GM12878 (cell line): ENCODE results near the gene FCRL6.

Source experiments
- CHD2 ChIP-seq: IDR thresholded peaks from 2 replicates; pipeline ENCODE4 v1.6.1; 2011; ENCODE audit warnings: low read depth, low read length, improper control_type of control experiment, borderline replicate concordance
- CTCF ChIP-seq, 3 experiments: IDR thresholded peaks in 2 of 3; conservative IDR thresholded peaks in 1 of 3; 2 replicates each; pipeline ENCODE4 v1.5.1; 2011; ENCODE audit warnings: low read depth in 3 of 3, low read length in 3 of 3, mild to moderate bottlenecking in 3 of 3, control low read depth in 2 of 3, moderate library complexity in 2 of 3, inconsistent platforms in 1 of 3, mixed read lengths in 1 of 3; ENCODE audit not compliant: control insufficient read depth in 2 of 3, insufficient read depth in 1 of 3; ENCODE audit errors: extremely low read depth in 1 of 3
- EP300 ChIP-seq, 2 experiments: fragments of 150-350 bp in 1 of 2; IDR thresholded peaks; 2 replicates each; pipeline ENCODE4 v1.6.1; 2011 to 2012; ENCODE audit warnings: low read depth in 2 of 2, low read length in 2 of 2, borderline replicate concordance in 1 of 2, improper control_type of control experiment in 1 of 2, inconsistent platforms in 1 of 2; ENCODE audit not compliant: control insufficient read depth in 1 of 2
- HDAC2 ChIP-seq: fragments of 200-600 bp; sonication (generic); IDR thresholded peaks from 2 replicates; pipeline ENCODE4 v1.6.1; 2017
- HDAC6 ChIP-seq: fragments of 200-600 bp; sonication (generic); IDR thresholded peaks from one replicate; pipeline ENCODE4 v1.8.0; 2017; ENCODE audit warnings: antibody characterized with exemption; ENCODE audit not compliant: unreplicated experiment
- MYC ChIP-seq: IDR thresholded peaks from 2 replicates; pipeline ENCODE4 v1.6.1; 2011; ENCODE audit warnings: mild to moderate bottlenecking, low read length, moderate library complexity, inconsistent platforms; ENCODE audit not compliant: insufficient read depth, insufficient replicate concordance, insufficient read length, severe bottlenecking
- POLR2A ChIP-seq: IDR thresholded peaks from 2 replicates; pipeline ENCODE4 v1.6.1; 2011; ENCODE audit warnings: low read depth, mild to moderate bottlenecking, low read length
- RAD21 ChIP-seq: IDR thresholded peaks from 2 replicates; pipeline ENCODE4 v1.6.1; 2011; ENCODE audit warnings: mild to moderate bottlenecking, low read depth, low read length, moderate library complexity; ENCODE audit not compliant: insufficient read depth
- REST ChIP-seq: IDR thresholded peaks from 2 replicates; pipeline ENCODE4 v1.6.1; 2012; ENCODE audit warnings: mild to moderate bottlenecking, low read depth, low read length
- ZBTB40 ChIP-seq: fragments of 450-650 bp; IDR thresholded peaks from 2 replicates; pipeline ENCODE4 v1.6.1; 2016; ENCODE audit warnings: mild to moderate bottlenecking, moderate library complexity, borderline replicate concordance
- TF ChIP-seq, protein P1 (sequence below): fragments of 450-650 bp; formaldehyde crosslinking; IDR thresholded peaks from 2 replicates; pipeline ENCODE4 v1.5.0; 2022; ENCODE audit warnings: mild to moderate bottlenecking, missing genetic modification characterization

GRCh38 chr1:159780583-159781582 is 21.3 kb upstream of the FCRL6 start, which contains the start of gene DUSP23:
- peak; percentile 76 for TF ChIP-seq POLR2A
- no peak for TF ChIP-seq HDAC2
- no peak for TF ChIP-seq MYC
- TF ChIP-seq CTCF (IDR thresholded peaks at IDR 0.05 in 2 of 3, conservative IDR thresholded peaks at IDR 0.05 in 1 of 3; ENCODE audit: control insufficient read depth in 2 of 3, extremely low read depth in 1 of 3, insufficient read depth in 1 of 3, low read depth in 3 of 3, low read length in 3 of 3): peak; percentile 78 to 81 (median 81)
- no peak for TF ChIP-seq HDAC6
- peak; percentile 44; the same call in 1 of the 2 replicates for TF ChIP-seq RAD21
- TF ChIP-seq CHD2: no peak
- TF ChIP-seq EP300 (IDR thresholded peaks at IDR 0.05; ENCODE audit: borderline replicate concordance in 1 of 2, control insufficient read depth in 1 of 2, low read depth in 2 of 2, low read length in 2 of 2): no peak
- no peak for TF ChIP-seq ZBTB40
- TF ChIP-seq, protein P1, sequence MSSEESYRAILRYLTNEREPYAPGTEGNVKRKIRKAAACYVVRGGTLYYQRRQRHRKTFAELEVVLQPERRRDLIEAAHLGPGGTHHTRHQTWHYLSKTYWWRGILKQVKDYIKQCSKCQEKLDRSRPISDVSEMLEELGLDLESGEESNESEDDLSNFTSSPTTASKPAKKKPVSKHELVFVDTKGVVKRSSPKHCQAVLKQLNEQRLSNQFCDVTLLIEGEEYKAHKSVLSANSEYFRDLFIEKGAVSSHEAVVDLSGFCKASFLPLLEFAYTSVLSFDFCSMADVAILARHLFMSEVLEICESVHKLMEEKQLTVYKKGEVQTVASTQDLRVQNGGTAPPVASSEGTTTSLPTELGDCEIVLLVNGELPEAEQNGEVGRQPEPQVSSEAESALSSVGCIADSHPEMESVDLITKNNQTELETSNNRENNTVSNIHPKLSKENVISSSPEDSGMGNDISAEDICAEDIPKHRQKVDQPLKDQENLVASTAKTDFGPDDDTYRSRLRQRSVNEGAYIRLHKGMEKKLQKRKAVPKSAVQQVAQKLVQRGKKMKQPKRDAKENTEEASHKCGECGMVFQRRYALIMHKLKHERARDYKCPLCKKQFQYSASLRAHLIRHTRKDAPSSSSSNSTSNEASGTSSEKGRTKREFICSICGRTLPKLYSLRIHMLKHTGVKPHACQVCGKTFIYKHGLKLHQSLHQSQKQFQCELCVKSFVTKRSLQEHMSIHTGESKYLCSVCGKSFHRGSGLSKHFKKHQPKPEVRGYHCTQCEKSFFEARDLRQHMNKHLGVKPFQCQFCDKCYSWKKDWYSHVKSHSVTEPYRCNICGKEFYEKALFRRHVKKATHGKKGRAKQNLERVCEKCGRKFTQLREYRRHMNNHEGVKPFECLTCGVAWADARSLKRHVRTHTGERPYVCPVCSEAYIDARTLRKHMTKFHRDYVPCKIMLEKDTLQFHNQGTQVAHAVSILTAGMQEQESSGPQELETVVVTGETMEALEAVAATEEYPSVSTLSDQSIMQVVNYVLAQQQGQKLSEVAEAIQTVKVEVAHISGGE: no peak
- no peak for TF ChIP-seq REST
